Liver (tissue), 9 donors: Measurements from ENCODE around the gene COLEC11. TPM values are rescaled to one million over a fixed set of nuclear protein-coding genes. Genes with fewer than 3 reads are reported as not detected.

Experiments used
- DNase-seq: peaks from one replicate; pipeline ENCODE4 v3.0.0-alpha.2; 2017; ENCODE audit warnings: low spot score
- H3K27ac ChIP-seq, 2 donors: one replicate each; pipeline ENCODE4 v1.7.0; 2013; ENCODE audit warnings: inconsistent platforms in 2 of 2, low read length in 2 of 2, control low read depth in 1 of 2, low read depth in 1 of 2, mild to moderate bottlenecking in 1 of 2
- H3K27me3 ChIP-seq, 4 donors: one replicate each; pipeline versions ENCODE4 v1.6.1 to v1.7.0; 2013; ENCODE audit warnings: low read length in 3 of 4, inconsistent platforms in 1 of 4, mild to moderate bottlenecking in 1 of 4, moderate library complexity in 1 of 4; ENCODE audit not compliant: control insufficient read depth in 4 of 4, insufficient read depth in 4 of 4
- H3K36me3 ChIP-seq, 4 donors: one replicate each; pipeline versions ENCODE4 v1.6.1 to v1.7.0; 2013; ENCODE audit warnings: low read length in 3 of 4, mild to moderate bottlenecking in 3 of 4, low read depth in 1 of 4, moderate library complexity in 1 of 4; ENCODE audit not compliant: control insufficient read depth in 4 of 4, insufficient read depth in 3 of 4
- H3K4me1 ChIP-seq, 4 donors: one replicate each; pipeline versions ENCODE4 v1.6.1 to v1.7.0; 2013; ENCODE audit warnings: low read length in 3 of 4, mild to moderate bottlenecking in 3 of 4, moderate library complexity in 1 of 4; ENCODE audit not compliant: control insufficient read depth in 4 of 4, insufficient read depth in 4 of 4
- H3K4me3 ChIP-seq, 3 donors: one replicate each; pipeline versions ENCODE4 v1.6.1 to v1.7.0; 2013; ENCODE audit warnings: low read length in 3 of 3, control low read depth in 1 of 3, low read depth in 1 of 3, mild to moderate bottlenecking in 1 of 3
- H3K9ac ChIP-seq, 2 donors: one replicate each; pipeline ENCODE4 v1.7.0; 2013; ENCODE audit warnings: low read length in 2 of 2, mild to moderate bottlenecking in 2 of 2, moderate library complexity in 2 of 2, control low read depth in 1 of 2, low read depth in 1 of 2
- H3K9me3 ChIP-seq, 4 donors: one replicate each; pipeline versions ENCODE4 v1.6.1 to v1.7.0; 2013; ENCODE audit warnings: low read length in 3 of 4; ENCODE audit not compliant: control insufficient read depth in 4 of 4
- EGR1 ChIP-seq, 2 donors: IDR thresholded peaks; 2 replicates each; pipeline ENCODE4 v1.6.1; 2016 to 2018; ENCODE audit warnings: antibody characterized with exemption in 2 of 2, low read depth in 2 of 2
- FOXA1 ChIP-seq: IDR thresholded peaks from 2 replicates; pipeline ENCODE4 v1.6.1; 2016; ENCODE audit warnings: antibody characterized with exemption
- FOXA2 ChIP-seq: IDR thresholded peaks from 2 replicates; pipeline ENCODE4 v1.6.1; 2016; ENCODE audit warnings: antibody characterized with exemption
- GABPA ChIP-seq, 2 donors: IDR thresholded peaks in 1 of 2; conservative IDR thresholded peaks in 1 of 2; 2 replicates each; pipeline ENCODE4 v1.6.1; 2016; ENCODE audit warnings: antibody characterized with exemption in 2 of 2, mild to moderate bottlenecking in 1 of 2, moderate library complexity in 1 of 2
- HNF4A ChIP-seq, 2 donors: conservative IDR thresholded peaks; 2 replicates each; pipeline ENCODE4 v1.6.1; 2016; ENCODE audit warnings: antibody characterized with exemption in 2 of 2, mild to moderate bottlenecking in 2 of 2
- JUND ChIP-seq, 2 donors: IDR thresholded peaks; 2 replicates each; pipeline ENCODE4 v1.6.1; 2016; ENCODE audit warnings: antibody characterized with exemption in 2 of 2
- NR2F2 ChIP-seq: IDR thresholded peaks from 2 replicates; pipeline ENCODE4 v1.6.1; 2016; ENCODE audit warnings: antibody characterized with exemption
- RAD21 ChIP-seq, 2 donors: IDR thresholded peaks; 2 replicates each; pipeline ENCODE4 v1.6.1; 2016; ENCODE audit warnings: antibody characterized with exemption in 2 of 2, mild to moderate bottlenecking in 2 of 2
- RXRA ChIP-seq, 2 donors: IDR thresholded peaks; 2 replicates each; pipeline ENCODE4 v1.6.1; 2017 to 2018; ENCODE audit warnings: antibody characterized with exemption in 2 of 2, mild to moderate bottlenecking in 1 of 2
- TAF1 ChIP-seq: conservative IDR thresholded peaks from 2 replicates; pipeline ENCODE4 v1.6.1; 2016; ENCODE audit warnings: antibody characterized with exemption, mild to moderate bottlenecking
- WGBS: extraction: QIAGEN DNeasy Blood & Tissue Kit; methylation state at CpG from one replicate; pipeline ENCODE4 v1.1.7; 2013; 5-methylcytosine and 5-hydroxymethylcytosine counted together
- polyA plus RNA-seq, 2 donors: library from polyadenylated mRNA; stranded (reverse) in 1 of 2; unstranded in 1 of 2; fragments of 200-250 nt in 1 of 2; fragments of >200 nt in 1 of 2; fragmentation: Nextera tagmentation in 1 of 2; extraction: Ambion mirVana in 1 of 2; gene quantifications; one replicate each; pipeline versions ENCODE4 v1.2.1 to v1.2.3, GENCODE V29; 2013 to 2015
- total RNA-seq, 2 donors: library from RNA; depleted of rRNA; stranded (reverse); fragments of >200 nt; gene quantifications; one replicate each; pipeline ENCODE4 v1.2.3, GENCODE V29; 2014
- TF ChIP-seq, protein P1 (sequence below): IDR thresholded peaks from 2 replicates; pipeline ENCODE4 v1.6.1; 2016; ENCODE audit warnings: antibody characterized with exemption
- TF ChIP-seq, protein P2 (sequence below): IDR thresholded peaks from 2 replicates; pipeline ENCODE4 v1.6.1; 2016; ENCODE audit warnings: antibody characterized with exemption, mild to moderate bottlenecking
- TF ChIP-seq, protein P3 (sequence below): fragments of 150-350 bp; IDR thresholded peaks from 2 replicates; pipeline ENCODE4 v1.5.1; 2017; ENCODE audit warnings: improper control_type of control experiment, low read depth, low read length; ENCODE audit not compliant: missing input control
- donor health status: healthy.
- donor health status: healthy.
- donor health status: healthy.
- donor health status: healthy.
- donor health status: healthy.

COLEC11 gene
- total and polyA plus RNA-seq, 4 donors, result 31.0 to 100 (median 70.9) TPM

DNA sequence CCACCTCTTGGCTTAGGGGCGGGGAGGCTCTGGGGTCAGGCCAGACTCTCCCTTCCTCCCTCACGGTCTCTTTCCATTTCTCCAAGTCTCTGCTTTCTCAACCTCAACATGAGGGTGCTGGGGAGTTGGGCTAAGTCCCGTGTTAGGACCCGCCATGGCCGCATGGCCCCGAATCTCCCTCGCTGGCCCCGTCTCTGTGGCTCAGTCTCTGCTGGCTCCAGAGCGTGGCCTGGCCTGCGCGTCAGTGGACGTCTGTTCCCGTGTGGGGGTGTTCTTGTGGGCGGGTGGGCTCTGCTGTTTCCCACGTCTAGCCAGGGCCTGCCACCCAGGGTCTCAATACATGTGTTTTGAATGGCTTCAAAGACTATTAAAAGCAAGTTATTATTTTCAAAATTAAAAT is 75.5 kb downstream of the COLEC11 start:
- no peaks in the 10 kb centered on the region for H3K27me3 ChIP-seq
- no peak overlapping the region for H3K4me3 ChIP-seq
- no peaks in the 10 kb centered on the region for H3K9me3 ChIP-seq
- no peak overlapping the region for H3K27ac ChIP-seq
- no peak for DNase-seq
- no peaks in the 10 kb centered on the region for H3K4me1 ChIP-seq
- 88% methylated on average over 15 of the region's 15 CpGs for WGBS
- no peaks in the 10 kb centered on the region for H3K36me3 ChIP-seq
- TF ChIP-seq GABPA (IDR thresholded peaks at IDR 0.05 in 1 of 2, conservative IDR thresholded peaks at IDR 0.05 in 1 of 2), result no peak
- TF ChIP-seq TAF1, result no peak
- no peak for TF ChIP-seq RXRA (IDR thresholded peaks at IDR 0.05)
- TF ChIP-seq, protein P1, sequence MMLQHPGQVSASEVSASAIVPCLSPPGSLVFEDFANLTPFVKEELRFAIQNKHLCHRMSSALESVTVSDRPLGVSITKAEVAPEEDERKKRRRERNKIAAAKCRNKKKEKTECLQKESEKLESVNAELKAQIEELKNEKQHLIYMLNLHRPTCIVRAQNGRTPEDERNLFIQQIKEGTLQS, result no peak
- no peak for TF ChIP-seq EGR1 (IDR thresholded peaks at IDR 0.05; ENCODE audit: low read depth in 2 of 2)
- no peak for TF ChIP-seq FOXA2
- TF ChIP-seq HNF4A (conservative IDR thresholded peaks at IDR 0.05), result no peak
- TF ChIP-seq FOXA1, result no peak
- TF ChIP-seq JUND (IDR thresholded peaks at IDR 0.05), result no peak
- no peak for TF ChIP-seq RAD21 (IDR thresholded peaks at IDR 0.05)
- TF ChIP-seq, protein P2, sequence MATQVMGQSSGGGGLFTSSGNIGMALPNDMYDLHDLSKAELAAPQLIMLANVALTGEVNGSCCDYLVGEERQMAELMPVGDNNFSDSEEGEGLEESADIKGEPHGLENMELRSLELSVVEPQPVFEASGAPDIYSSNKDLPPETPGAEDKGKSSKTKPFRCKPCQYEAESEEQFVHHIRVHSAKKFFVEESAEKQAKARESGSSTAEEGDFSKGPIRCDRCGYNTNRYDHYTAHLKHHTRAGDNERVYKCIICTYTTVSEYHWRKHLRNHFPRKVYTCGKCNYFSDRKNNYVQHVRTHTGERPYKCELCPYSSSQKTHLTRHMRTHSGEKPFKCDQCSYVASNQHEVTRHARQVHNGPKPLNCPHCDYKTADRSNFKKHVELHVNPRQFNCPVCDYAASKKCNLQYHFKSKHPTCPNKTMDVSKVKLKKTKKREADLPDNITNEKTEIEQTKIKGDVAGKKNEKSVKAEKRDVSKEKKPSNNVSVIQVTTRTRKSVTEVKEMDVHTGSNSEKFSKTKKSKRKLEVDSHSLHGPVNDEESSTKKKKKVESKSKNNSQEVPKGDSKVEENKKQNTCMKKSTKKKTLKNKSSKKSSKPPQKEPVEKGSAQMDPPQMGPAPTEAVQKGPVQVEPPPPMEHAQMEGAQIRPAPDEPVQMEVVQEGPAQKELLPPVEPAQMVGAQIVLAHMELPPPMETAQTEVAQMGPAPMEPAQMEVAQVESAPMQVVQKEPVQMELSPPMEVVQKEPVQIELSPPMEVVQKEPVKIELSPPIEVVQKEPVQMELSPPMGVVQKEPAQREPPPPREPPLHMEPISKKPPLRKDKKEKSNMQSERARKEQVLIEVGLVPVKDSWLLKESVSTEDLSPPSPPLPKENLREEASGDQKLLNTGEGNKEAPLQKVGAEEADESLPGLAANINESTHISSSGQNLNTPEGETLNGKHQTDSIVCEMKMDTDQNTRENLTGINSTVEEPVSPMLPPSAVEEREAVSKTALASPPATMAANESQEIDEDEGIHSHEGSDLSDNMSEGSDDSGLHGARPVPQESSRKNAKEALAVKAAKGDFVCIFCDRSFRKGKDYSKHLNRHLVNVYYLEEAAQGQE, result no peak
- H3K9ac ChIP-seq, result no peak overlapping the region

DNA sequence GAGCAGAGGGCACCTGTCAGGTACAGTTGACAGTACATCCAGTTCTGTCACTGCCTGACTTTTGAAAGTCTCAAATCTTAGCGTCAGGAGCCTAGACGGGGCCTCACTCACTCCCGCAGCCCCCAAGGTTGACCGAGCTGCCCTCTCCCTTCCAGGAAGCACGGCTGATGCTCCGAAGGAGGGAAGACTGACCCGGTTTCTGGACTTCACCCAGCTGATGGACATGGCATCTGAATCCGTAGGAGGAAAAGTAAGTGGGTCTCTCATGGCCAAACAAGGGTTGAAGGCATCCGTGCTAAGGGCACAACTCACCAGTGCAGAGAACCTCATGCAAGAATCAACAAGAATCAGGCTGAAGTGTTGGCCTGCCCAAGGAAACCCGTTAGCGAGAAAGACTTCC is 76.0 kb downstream of the COLEC11 start:
- no peak overlapping the region for H3K9ac ChIP-seq
- no peaks in the 10 kb centered on the region for H3K9me3 ChIP-seq
- H3K27me3 ChIP-seq, result no peaks in the 10 kb centered on the region
- H3K4me1 ChIP-seq, result no peaks in the 10 kb centered on the region
- no peak overlapping the region for H3K27ac ChIP-seq
- DNase-seq, result no peak
- no peak overlapping the region for H3K4me3 ChIP-seq
- TF ChIP-seq RXRA (IDR thresholded peaks at IDR 0.05), result no peak
- TF ChIP-seq, protein P3, sequence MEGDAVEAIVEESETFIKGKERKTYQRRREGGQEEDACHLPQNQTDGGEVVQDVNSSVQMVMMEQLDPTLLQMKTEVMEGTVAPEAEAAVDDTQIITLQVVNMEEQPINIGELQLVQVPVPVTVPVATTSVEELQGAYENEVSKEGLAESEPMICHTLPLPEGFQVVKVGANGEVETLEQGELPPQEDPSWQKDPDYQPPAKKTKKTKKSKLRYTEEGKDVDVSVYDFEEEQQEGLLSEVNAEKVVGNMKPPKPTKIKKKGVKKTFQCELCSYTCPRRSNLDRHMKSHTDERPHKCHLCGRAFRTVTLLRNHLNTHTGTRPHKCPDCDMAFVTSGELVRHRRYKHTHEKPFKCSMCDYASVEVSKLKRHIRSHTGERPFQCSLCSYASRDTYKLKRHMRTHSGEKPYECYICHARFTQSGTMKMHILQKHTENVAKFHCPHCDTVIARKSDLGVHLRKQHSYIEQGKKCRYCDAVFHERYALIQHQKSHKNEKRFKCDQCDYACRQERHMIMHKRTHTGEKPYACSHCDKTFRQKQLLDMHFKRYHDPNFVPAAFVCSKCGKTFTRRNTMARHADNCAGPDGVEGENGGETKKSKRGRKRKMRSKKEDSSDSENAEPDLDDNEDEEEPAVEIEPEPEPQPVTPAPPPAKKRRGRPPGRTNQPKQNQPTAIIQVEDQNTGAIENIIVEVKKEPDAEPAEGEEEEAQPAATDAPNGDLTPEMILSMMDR, result no peak
- TF ChIP-seq FOXA1, result no peak
- TF ChIP-seq TAF1, result no peak
- no peak for TF ChIP-seq NR2F2
- TF ChIP-seq, protein P2, result no peak
- no peak for TF ChIP-seq HNF4A (conservative IDR thresholded peaks at IDR 0.05)
- TF ChIP-seq JUND (IDR thresholded peaks at IDR 0.05), result no peak
- TF ChIP-seq, protein P1, result no peak
- no peak for TF ChIP-seq EGR1 (IDR thresholded peaks at IDR 0.05; ENCODE audit: low read depth in 2 of 2)
- 90% methylated on average over 11 of the region's 11 CpGs for WGBS
- no peaks in the 10 kb centered on the region for H3K36me3 ChIP-seq
